SK-N-SH (cell line): ENCODE results near the gene ARAP1. TPM values are rescaled to one million over a fixed set of nuclear protein-coding genes. Genes with fewer than 3 reads are reported as not detected.

Experiments
- CTCF ChIA-PET: fragments of 300-600, 350-600 bp; formaldehyde crosslinking; extraction: SDS; loops from one replicate; lab custom pipeline; 2021; lab: Yijun Ruan, JAX
- POLR2A ChIA-PET: fragments of 350-600 bp; sonication (Branson Sonifier 250); formaldehyde crosslinking; extraction: SDS; loops from one replicate; lab custom pipeline; 2020; ENCODE audit warnings: antibody characterized with exemption, inconsistent platforms; lab: Yijun Ruan, JAX
- DNase-seq: peaks from one replicate; pipeline ENCODE4 v3.0.0; 2012
- H2AFZ ChIP-seq: fragments of 200-600 bp; sonication (generic); 2 replicates; pipeline ENCODE4 v1.8.1; 2016; ENCODE audit warnings: antibody characterized with exemption, mild to moderate bottlenecking, low read depth
- H3F3A ChIP-seq: fragments of 200-600 bp; sonication (generic); replicated peaks from 2 replicates; pipeline ENCODE3; 2016; ENCODE audit warnings: antibody characterized with exemption, mild to moderate bottlenecking; ENCODE audit not compliant: insufficient read depth
- H3K27ac ChIP-seq, 2 experiments: fragments of 200-500 bp in 1 of 2; fragments of 200-600 bp in 1 of 2; sonication (Bioruptor generic) in 1 of 2; sonication (generic), shearing (Covaris generic) in 1 of 2; 2 replicates each; pipeline versions ENCODE4 v1.5.1 to v1.6.1; 2014 to 2016; ENCODE audit warnings: low read depth in 2 of 2, inconsistent platforms in 1 of 2, low read length in 1 of 2, mild to moderate bottlenecking in 1 of 2, mixed read lengths in 1 of 2
- H3K27me3 ChIP-seq: fragments of 200-600 bp; sonication (generic), shearing (Covaris generic); 2 replicates; pipeline ENCODE4 v1.6.1; 2016; ENCODE audit warnings: mixed run types; ENCODE audit not compliant: insufficient read depth
- H3K36me3 ChIP-seq, 2 experiments: fragments of 200-500 bp in 1 of 2; fragments of 200-600 bp in 1 of 2; sonication (Bioruptor generic) in 1 of 2; sonication (generic) in 1 of 2; replicated peaks in 1 of 2; 2 replicates each; pipeline versions ENCODE3 to v1.5.1; 2014 to 2016; ENCODE audit warnings: low read length in 1 of 2, mild to moderate bottlenecking in 1 of 2; ENCODE audit not compliant: insufficient read depth in 2 of 2, control insufficient read depth in 1 of 2
- H3K4me1 ChIP-seq, 2 experiments: fragments of 200-500 bp in 1 of 2; fragments of 200-600 bp in 1 of 2; sonication (Bioruptor generic) in 1 of 2; sonication (generic), shearing (Covaris generic) in 1 of 2; 2 replicates each; pipeline versions ENCODE4 v1.5.1 to v1.6.1; 2014 to 2016; ENCODE audit warnings: low read depth in 1 of 2, low read length in 1 of 2, mixed run types in 1 of 2; ENCODE audit not compliant: insufficient read depth in 2 of 2, control insufficient read depth in 1 of 2
- H3K4me2 ChIP-seq: fragments of 200-600 bp; sonication (generic), shearing (Covaris generic); 2 replicates; pipeline ENCODE4 v1.6.1; 2017; ENCODE audit warnings: mixed run types
- H3K4me3 ChIP-seq, 2 experiments: fragments of 200-500 bp in 1 of 2; fragments of 200-600 bp in 1 of 2; sonication (Bioruptor generic) in 1 of 2; sonication (generic), shearing (Covaris generic) in 1 of 2; 2 replicates each; pipeline versions ENCODE4 v1.5.1 to v1.8.1; 2014 to 2016; ENCODE audit warnings: low read depth in 2 of 2, inconsistent platforms in 1 of 2, low read length in 1 of 2, mild to moderate bottlenecking in 1 of 2, mixed read lengths in 1 of 2, moderate library complexity in 1 of 2
- H3K79me2 ChIP-seq: fragments of 200-600 bp; sonication (generic); 2 replicates; pipeline ENCODE4 v1.8.1; 2017; ENCODE audit warnings: mild to moderate bottlenecking; ENCODE audit not compliant: insufficient read depth
- H3K9ac ChIP-seq: fragments of 200-600 bp; sonication (generic); 2 replicates; pipeline ENCODE4 v1.6.1; 2017; ENCODE audit warnings: mixed run types
- H3K9me2 ChIP-seq: fragments of 200-600 bp; sonication (generic); 2 replicates; pipeline ENCODE4 v1.6.1; 2017; ENCODE audit warnings: mixed run types
- H3K9me3 ChIP-seq: fragments of 200-600 bp; sonication (generic); 2 replicates; pipeline ENCODE4 v1.6.1; 2017; ENCODE audit warnings: mixed run types, mild to moderate bottlenecking, moderate library complexity
- H4K20me1 ChIP-seq: fragments of 200-600 bp; sonication (generic); 2 replicates; pipeline ENCODE4 v1.6.1; 2017; ENCODE audit warnings: mild to moderate bottlenecking, mixed run types; ENCODE audit not compliant: insufficient read depth
- CHD2 ChIP-seq: fragments of 150-350 bp; IDR thresholded peaks from 2 replicates; pipeline ENCODE4 v1.6.1; 2018; ENCODE audit warnings: low read length; ENCODE audit not compliant: partially characterized antibody
- CTCF ChIP-seq: fragments of 200-600 bp; sonication (generic); IDR thresholded peaks from 2 replicates; pipeline ENCODE4 v1.6.1; 2017; ENCODE audit warnings: antibody characterized with exemption, mild to moderate bottlenecking, moderate library complexity
- EP300 ChIP-seq, 2 experiments: IDR thresholded peaks; 2 replicates each; pipeline versions ENCODE4 v1.4.0 to v1.6.1; 2012; ENCODE audit warnings: borderline replicate concordance in 1 of 2, low read depth in 1 of 2, low read length in 1 of 2
- EZH2phosphoT487 ChIP-seq: fragments of 200-600 bp; sonication (generic); IDR thresholded peaks from 2 replicates; pipeline ENCODE4 v1.6.1; 2017; ENCODE audit warnings: low read depth, mixed run types, mild to moderate bottlenecking, antibody characterized with exemption, moderate library complexity, borderline replicate concordance
- FOXM1 ChIP-seq: IDR thresholded peaks from 2 replicates; pipeline ENCODE4 v1.4.0; 2012; ENCODE audit warnings: low read depth, mild to moderate bottlenecking
- GABPA ChIP-seq: IDR thresholded peaks from 2 replicates; pipeline ENCODE4 v1.4.0; 2012; ENCODE audit warnings: low read depth, mild to moderate bottlenecking
- GATA2 ChIP-seq: sonication (generic); formaldehyde crosslinking; IDR thresholded peaks from 2 replicates; pipeline ENCODE4 v1.5.0; 2020; ENCODE audit warnings: mild to moderate bottlenecking, missing genetic modification reagents
- MAX ChIP-seq: IDR thresholded peaks from 2 replicates; pipeline ENCODE4 v1.4.0; 2012; ENCODE audit warnings: low read depth
- RFX5 ChIP-seq: IDR thresholded peaks from 2 replicates; pipeline ENCODE4 v1.6.1; 2012; ENCODE audit warnings: mild to moderate bottlenecking, improper control_type of control experiment, low read length
- TEAD4 ChIP-seq: IDR thresholded peaks from 2 replicates; pipeline ENCODE4 v1.4.0; 2012; ENCODE audit warnings: mild to moderate bottlenecking, borderline replicate concordance; ENCODE audit not compliant: insufficient read depth
- WGBS: methylation state at CpG from one replicate; pipeline ENCODE4 v1.1.6; 2017; ENCODE audit warnings: low lambda C conversion rate; 5-methylcytosine and 5-hydroxymethylcytosine counted together
- polyA plus RNA-seq, 3 experiments: library from polyadenylated mRNA; depleted of rRNA; stranded (reverse); fragments of >200 nt; gene quantifications; 2 replicates each; pipeline ENCODE4 v1.2.3, GENCODE V29; 2012
- TF ChIP-seq, protein P1 (sequence below): IDR thresholded peaks from 2 replicates; pipeline ENCODE4 v1.4.0; 2012; ENCODE audit warnings: low read depth, borderline replicate concordance
- TF ChIP-seq, protein P2 (sequence below): IDR thresholded peaks from 2 replicates; pipeline ENCODE4 v1.4.0; 2012; ENCODE audit warnings: low read depth, borderline replicate concordance

The ARAP1 gene
- polyA plus RNA-seq, 1 of the 3 experiments (the other 2 are of a cell fraction): 56.6 TPM

- no peaks in the 10 kb centered on the region for H3K27me3 ChIP-seq
- H3K9ac ChIP-seq: no peak overlapping the region
- no peak overlapping the region for H3K4me2 ChIP-seq
- POLR2A ChIA-PET: interaction anchor here (0.6 kb wide), 1 partner anchor 15 kb away, joined by 4 read pairs; no protein-coding TSS in a partner anchor
- no peaks in the 10 kb centered on the region for H3K36me3 ChIP-seq
- H2AFZ ChIP-seq: no peak overlapping the region
- TF ChIP-seq MAX (no peak), CTCF (no peak), TEAD4 (no peak), CHD2 (no peak), RFX5 (no peak), EP300 (IDR thresholded peaks at IDR 0.05; ENCODE audit: borderline replicate concordance in 1 of 2, low read depth in 1 of 2, low read length in 1 of 2) (no peak), GATA2 (no peak), GABPA (no peak), FOXM1 (no peak), EZH2phosphoT487 (no peak)
- TF ChIP-seq, protein P1, sequence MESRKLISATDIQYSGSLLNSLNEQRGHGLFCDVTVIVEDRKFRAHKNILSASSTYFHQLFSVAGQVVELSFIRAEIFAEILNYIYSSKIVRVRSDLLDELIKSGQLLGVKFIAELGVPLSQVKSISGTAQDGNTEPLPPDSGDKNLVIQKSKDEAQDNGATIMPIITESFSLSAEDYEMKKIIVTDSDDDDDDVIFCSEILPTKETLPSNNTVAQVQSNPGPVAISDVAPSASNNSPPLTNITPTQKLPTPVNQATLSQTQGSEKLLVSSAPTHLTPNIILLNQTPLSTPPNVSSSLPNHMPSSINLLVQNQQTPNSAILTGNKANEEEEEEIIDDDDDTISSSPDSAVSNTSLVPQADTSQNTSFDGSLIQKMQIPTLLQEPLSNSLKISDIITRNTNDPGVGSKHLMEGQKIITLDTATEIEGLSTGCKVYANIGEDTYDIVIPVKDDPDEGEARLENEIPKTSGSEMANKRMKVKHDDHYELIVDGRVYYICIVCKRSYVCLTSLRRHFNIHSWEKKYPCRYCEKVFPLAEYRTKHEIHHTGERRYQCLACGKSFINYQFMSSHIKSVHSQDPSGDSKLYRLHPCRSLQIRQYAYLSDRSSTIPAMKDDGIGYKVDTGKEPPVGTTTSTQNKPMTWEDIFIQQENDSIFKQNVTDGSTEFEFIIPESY: no peak
- TF ChIP-seq, protein P2, sequence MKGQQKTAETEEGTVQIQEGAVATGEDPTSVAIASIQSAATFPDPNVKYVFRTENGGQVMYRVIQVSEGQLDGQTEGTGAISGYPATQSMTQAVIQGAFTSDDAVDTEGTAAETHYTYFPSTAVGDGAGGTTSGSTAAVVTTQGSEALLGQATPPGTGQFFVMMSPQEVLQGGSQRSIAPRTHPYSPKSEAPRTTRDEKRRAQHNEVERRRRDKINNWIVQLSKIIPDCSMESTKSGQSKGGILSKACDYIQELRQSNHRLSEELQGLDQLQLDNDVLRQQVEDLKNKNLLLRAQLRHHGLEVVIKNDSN: no peak
- no peaks in the 10 kb centered on the region for H3K9me2 ChIP-seq
- H3K4me1 ChIP-seq: peaks cover 3 to 34% of the 10 kb centered on the region in 2 experiments; a peak in 2 of 4 replicates
- no peaks in the 10 kb centered on the region for H3K79me2 ChIP-seq
- DNase-seq: no peak
- no peak overlapping the region for H3K4me3 ChIP-seq
- no peaks in the 10 kb centered on the region for H4K20me1 ChIP-seq
- CTCF ChIA-PET: interaction anchor here (1.0 to 4.3 kb wide), 5 partner anchors 10 to 59 kb away, joined by 3 to 43 read pairs (median 3); partner anchors contain the start of gene STARD10
- no peaks in the 10 kb centered on the region for H3K9me3 ChIP-seq
- no peak overlapping the region for H3K27ac ChIP-seq
- WGBS: 100% methylated on average over 1 of the region's 2 CpGs
- H3F3A ChIP-seq: no peaks in the 10 kb centered on the region
Observed at GRCh38 chr11:72783144-72783905, 31.1 kb upstream of the ARAP1 start.
